IPS-20b (cell line): ENCODE measurements around the gene LARGE2.

Experiments used
- H3K27ac ChIP-seq: one replicate; pipeline ENCODE4 v1.5.1; 2013; ENCODE audit warnings: low read length
- H3K27me3 ChIP-seq: 2 replicates; pipeline ENCODE4 v1.6.1; 2013; ENCODE audit warnings: mild to moderate bottlenecking, low read length, inconsistent platforms; ENCODE audit not compliant: insufficient read depth
- H3K36me3 ChIP-seq: 2 replicates; pipeline ENCODE4 v1.6.1; 2013; ENCODE audit warnings: low read depth, mild to moderate bottlenecking, inconsistent platforms, low read length, moderate library complexity; ENCODE audit not compliant: insufficient read depth
- H3K4me1 ChIP-seq: 2 replicates; pipeline ENCODE4 v1.6.1; 2013; ENCODE audit warnings: mild to moderate bottlenecking, control low read depth, inconsistent platforms, low read length, moderate library complexity; ENCODE audit not compliant: insufficient read depth
- H3K4me3 ChIP-seq: 2 replicates; pipeline ENCODE4 v1.5.1; 2013; ENCODE audit warnings: mild to moderate bottlenecking, low read length, inconsistent platforms
- H3K9ac ChIP-seq: 2 replicates; pipeline ENCODE4 v1.6.1; 2013; ENCODE audit warnings: low read depth, mild to moderate bottlenecking, inconsistent platforms, low read length, moderate library complexity
- H3K9me3 ChIP-seq: 2 replicates; pipeline ENCODE4 v1.6.1; 2013; ENCODE audit warnings: mild to moderate bottlenecking, low read depth, low read length, inconsistent platforms; ENCODE audit not compliant: insufficient read depth

LARGE2 gene

DNA sequence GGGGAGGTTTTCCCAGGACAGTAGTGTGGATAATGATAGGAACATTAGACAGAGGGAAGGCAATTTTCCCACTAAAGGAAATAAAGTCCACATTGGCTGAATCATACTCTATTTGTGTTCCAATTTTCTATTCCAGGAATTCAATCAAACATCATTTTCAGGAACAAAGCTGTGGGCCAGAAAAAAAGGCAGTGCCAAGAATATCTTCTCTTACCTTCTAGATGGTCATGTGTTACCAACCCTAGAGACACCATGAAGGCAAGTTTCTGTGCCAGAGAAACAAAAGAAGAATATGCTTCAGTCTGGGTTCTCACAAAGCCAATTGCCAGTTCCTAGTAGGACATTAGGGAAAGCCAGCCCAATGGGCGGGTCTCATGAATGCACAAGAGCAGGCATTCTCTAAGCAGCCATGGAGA is 27.5 kb downstream of the LARGE2 start:
- H3K4me3 ChIP-seq: no peak overlapping the region
- no peaks in the 10 kb centered on the region for H3K27me3 ChIP-seq
- no peak overlapping the region for H3K9ac ChIP-seq
- no peaks in the 10 kb centered on the region for H3K9me3 ChIP-seq
- peaks cover 72% of the 10 kb centered on the region for H3K36me3 ChIP-seq
- H3K27ac ChIP-seq: no peak overlapping the region
- no peaks in the 10 kb centered on the region for H3K4me1 ChIP-seq

DNA sequence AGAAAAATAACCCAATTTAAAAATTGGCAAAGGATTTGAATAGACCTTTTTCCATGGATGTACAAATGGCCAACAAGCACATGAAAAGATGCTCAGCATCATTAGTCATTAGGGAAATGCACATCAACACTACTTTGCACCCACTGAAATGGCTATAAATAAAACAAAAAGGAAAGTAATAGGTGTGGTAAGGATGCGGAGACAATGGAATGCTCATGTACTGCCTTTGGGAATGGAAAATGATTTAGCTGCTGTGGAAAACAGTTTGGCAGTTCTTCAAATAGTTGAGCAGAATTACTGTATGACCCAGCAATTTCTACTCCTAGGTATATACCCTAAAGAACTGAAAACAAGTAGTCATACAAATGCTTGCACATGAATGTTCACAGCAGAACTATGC is 37.4 kb downstream of the LARGE2 start:
- H3K9me3 ChIP-seq: peaks cover 2% of the 10 kb centered on the region; the same call in 1 of the 2 replicates
- peaks cover 24% of the 10 kb centered on the region; the same call in 1 of the 2 replicates for H3K36me3 ChIP-seq
- no peaks in the 10 kb centered on the region for H3K4me1 ChIP-seq
- no peaks in the 10 kb centered on the region for H3K27me3 ChIP-seq
- H3K4me3 ChIP-seq: no peak overlapping the region
- no peak overlapping the region for H3K9ac ChIP-seq
- H3K27ac ChIP-seq: no peak overlapping the region

DNA sequence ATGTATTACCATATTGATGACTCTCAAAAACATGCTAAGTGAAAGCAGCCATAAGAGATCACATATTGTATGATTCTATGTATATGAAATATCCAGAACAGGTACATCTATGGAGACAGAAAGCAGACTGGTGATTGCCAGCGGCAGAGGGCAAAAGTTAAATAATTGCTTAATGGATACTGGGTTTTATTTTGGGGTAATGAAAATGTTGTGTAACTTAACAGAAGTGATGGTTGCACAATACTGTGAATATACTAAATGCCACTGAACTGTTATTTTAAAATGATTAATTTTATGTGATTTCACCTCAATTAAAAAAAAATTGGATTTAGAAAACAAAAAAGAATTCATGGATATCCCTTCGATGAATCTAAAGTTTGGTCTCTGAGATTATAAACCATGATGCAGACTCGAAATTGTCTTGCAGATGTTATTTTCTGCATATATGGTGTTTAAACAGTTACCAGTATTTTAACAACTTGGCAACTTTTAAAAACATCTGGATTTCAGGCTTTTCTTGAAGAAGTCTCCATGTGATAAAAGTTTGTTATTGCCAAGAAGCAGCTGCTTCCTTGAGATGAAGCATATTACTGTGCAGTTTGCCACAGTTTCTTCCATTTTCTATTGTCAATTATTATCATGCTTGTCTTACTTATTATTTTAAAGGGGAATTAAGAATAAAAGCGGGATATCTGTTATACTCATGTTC is 38.1 kb downstream of the LARGE2 start:
- Histone ChIP-seq H3K4me1 (0 out of 2 replicates have a peak, but pooled peaks cover 2% of the 10 kb centered on the region), H3K4me3 (no peak overlapping the region), H3K27ac (no peak overlapping the region), H3K9me3 (peaks cover 2% of the 10 kb centered on the region; the same call in 1 of the 2 replicates), H3K27me3 (no peaks in the 10 kb centered on the region), H3K9ac (no peak overlapping the region), H3K36me3 (peaks cover 30% of the 10 kb centered on the region; the same call in 1 of the 2 replicates)

- Histone ChIP-seq H3K36me3 (peaks cover 30% of the 10 kb centered on the region; the same call in 1 of the 2 replicates), H3K27me3 (no peaks in the 10 kb centered on the region), H3K4me1 (0 out of 2 replicates have a peak, but pooled peaks cover 2% of the 10 kb centered on the region), H3K9me3 (peaks cover 2% of the 10 kb centered on the region; the same call in 1 of the 2 replicates), H3K27ac (no peak overlapping the region), H3K4me3 (no peak overlapping the region), H3K9ac (no peak overlapping the region)
Observed at GRCh38 chr11:45961751-45962240, 39.3 kb downstream of the LARGE2 start.

DNA sequence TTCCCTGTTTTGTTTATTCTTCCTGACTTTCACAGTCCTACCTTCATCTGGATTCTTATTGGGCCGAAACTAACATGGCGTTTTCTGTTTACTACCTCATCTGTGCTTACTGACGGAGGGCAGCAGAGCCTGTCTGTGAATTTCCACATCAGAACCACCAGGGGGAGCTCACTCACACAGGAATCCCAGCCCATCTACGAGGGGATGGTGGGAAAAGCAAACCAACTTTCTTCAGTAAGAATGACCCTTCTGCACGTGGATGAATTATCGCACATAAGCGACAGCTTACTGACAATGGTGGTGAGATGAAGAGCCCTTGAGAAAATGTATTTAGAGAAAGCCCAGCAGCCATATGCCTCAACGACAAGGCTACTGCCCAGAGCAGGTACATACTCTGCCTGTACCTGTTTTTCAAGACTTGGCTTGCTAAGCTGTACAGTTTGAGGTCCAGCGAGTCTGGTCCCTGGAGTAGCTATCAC is 42.5 kb downstream of the LARGE2 start:
- H3K4me3 ChIP-seq: no peak overlapping the region
- H3K9ac ChIP-seq: no peak overlapping the region
- H3K36me3 ChIP-seq: peaks cover 53% of the 10 kb centered on the region
- H3K9me3 ChIP-seq: no peaks in the 10 kb centered on the region
- H3K27me3 ChIP-seq: no peaks in the 10 kb centered on the region
- H3K4me1 ChIP-seq: 0 out of 2 replicates have a peak, but pooled peaks cover 2% of the 10 kb centered on the region
- no peak overlapping the region for H3K27ac ChIP-seq

DNA sequence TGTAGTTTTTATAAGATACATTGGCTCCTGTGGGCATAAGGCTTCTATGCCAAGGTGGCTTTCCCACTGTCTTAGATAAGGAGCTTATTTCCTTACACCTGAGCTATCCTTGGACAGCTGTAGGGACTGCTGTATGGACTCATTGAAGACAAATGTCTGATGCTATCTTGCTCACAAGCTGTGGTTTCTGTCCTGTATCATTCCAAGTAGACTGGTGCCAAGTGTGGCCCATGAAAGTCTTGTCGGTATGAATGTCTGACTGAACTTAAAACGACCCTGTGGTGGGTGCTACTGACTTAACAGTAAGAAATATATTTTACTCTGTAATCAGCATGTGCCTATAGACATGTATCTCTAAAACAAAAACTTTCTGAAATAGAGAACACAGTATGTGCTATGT is 45.0 kb downstream of the LARGE2 start:
- no peak overlapping the region for H3K9ac ChIP-seq
- no peak overlapping the region for H3K27ac ChIP-seq
- no peaks in the 10 kb centered on the region for H3K27me3 ChIP-seq
- H3K36me3 ChIP-seq: peaks cover 48% of the 10 kb centered on the region
- H3K4me1 ChIP-seq: 0 out of 2 replicates have a peak, but pooled peaks cover 2% of the 10 kb centered on the region
- H3K9me3 ChIP-seq: no peaks in the 10 kb centered on the region
- no peak overlapping the region for H3K4me3 ChIP-seq

GRCh38 chr11:45968901-45969300 is 46.4 kb downstream of the LARGE2 start:
- no peaks in the 10 kb centered on the region for H3K9me3 ChIP-seq
- H3K4me1 ChIP-seq: 0 out of 2 replicates have a peak, but pooled peaks cover 2% of the 10 kb centered on the region
- no peak overlapping the region for H3K9ac ChIP-seq
- peaks cover 48% of the 10 kb centered on the region for H3K36me3 ChIP-seq
- no peak overlapping the region for H3K4me3 ChIP-seq
- H3K27me3 ChIP-seq: no peaks in the 10 kb centered on the region
- no peak overlapping the region for H3K27ac ChIP-seq

DNA sequence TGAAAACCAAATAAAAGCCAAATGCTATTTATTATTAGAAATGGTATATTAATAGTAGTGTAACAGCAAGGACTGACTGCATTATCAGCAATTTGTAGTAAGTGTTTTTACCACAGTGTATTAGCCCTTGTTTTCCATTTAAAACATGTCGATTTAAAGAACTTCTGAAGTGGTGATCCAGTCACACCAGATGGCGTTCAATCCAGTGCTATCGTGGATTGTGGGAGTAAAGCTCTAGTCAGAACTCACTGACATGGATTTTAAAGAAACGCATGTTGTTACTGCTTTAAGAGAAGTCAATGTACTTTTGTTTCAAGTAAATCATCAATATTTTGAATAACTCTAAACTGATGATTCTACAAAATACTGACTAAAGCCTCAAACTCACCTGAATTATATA is 51.1 kb downstream of the LARGE2 start:
- Histone ChIP-seq H3K9ac (no peak overlapping the region), H3K27ac (no peak overlapping the region)

GRCh38 chr11:45974806-45975205 is 52.4 kb downstream of the LARGE2 start:
- Histone ChIP-seq H3K36me3 (peaks cover 36% of the 10 kb centered on the region), H3K9me3 (no peaks in the 10 kb centered on the region)

More for the DNA sequence above, 51.1 kb downstream of the LARGE2 start:
- Histone ChIP-seq H3K36me3 (peaks cover 36% of the 10 kb centered on the region), H3K4me1 (no peaks in the 10 kb centered on the region), H3K9me3 (no peaks in the 10 kb centered on the region), H3K27me3 (no peaks in the 10 kb centered on the region), H3K4me3 (no peak overlapping the region)

More at GRCh38 chr11:45974806-45975205, 52.4 kb downstream of the LARGE2 start:
- no peak overlapping the region for H3K9ac ChIP-seq
- no peak overlapping the region for H3K4me3 ChIP-seq
- H3K4me1 ChIP-seq: no peaks in the 10 kb centered on the region
- H3K27ac ChIP-seq: no peak overlapping the region
- no peaks in the 10 kb centered on the region for H3K27me3 ChIP-seq
